Measurements from ENCODE around the gene EMILIN1. TPM values are rescaled to one million over a fixed set of nuclear protein-coding genes. Genes with fewer than 3 reads are reported as not detected.

The EMILIN1 gene
- total RNA-seq, 1 experiment from 2014 or later = 31.0 TPM

GRCh38 chr2:27121906-27122305, 43.5 kb downstream of the EMILIN1 start:
- Histone ChIP-seq H3K27me3 (replicated peaks; ENCODE audit: insufficient read depth, low read depth, low read length, poor library complexity) (peaks cover 11% of the 10 kb centered on the region), H3K9me3 (ENCODE audit: low read depth, low read length, poor library complexity, severe bottlenecking) (no peaks in the 10 kb centered on the region), H3K27ac (ENCODE audit: low read depth, low read length, poor library complexity, severe bottlenecking) (no peak overlapping the region), H3K4me3 (ENCODE audit: low read depth, low read length, poor library complexity, severe bottlenecking) (no peak overlapping the region), H3K36me3 (ENCODE audit: insufficient read depth, low read length, poor library complexity, severe bottlenecking) (no peaks in the 10 kb centered on the region), H3K4me1 (ENCODE audit: insufficient read depth, low read length, poor library complexity, severe bottlenecking) (peaks cover 28% of the 10 kb centered on the region)
- BruUV-seq (replicated peaks) = no TSS peak
- ChIA-PET POLR2A (ENCODE audit: low non-redundant PET) (no interaction called here), CTCF (no interaction called here)
- no peak for DNase-seq (ENCODE audit: low spot score)
- intact Hi-C loops (cut with micrococcal nuclease; ENCODE audit: unreplicated experiment) = no loop called here
- TF ChIP-seq CTCF (conservative IDR thresholded peaks at IDR 0.05; ENCODE audit: low read depth, low read length) (no peak), EZH2 (IDR thresholded peaks at IDR 0.05; ENCODE audit: borderline replicate concordance, low read depth, low read length, poor library complexity, severe bottlenecking) (no peak)

GRCh38 chr2:27122791-27123190, 44.4 kb downstream of the EMILIN1 start:
- intact Hi-C loops (cut with micrococcal nuclease; ENCODE audit: unreplicated experiment) = no loop called here
- peaks cover 11% of the 10 kb centered on the region for H3K27me3 ChIP-seq (replicated peaks; ENCODE audit: insufficient read depth, low read depth, low read length, poor library complexity)
- H3K9me3 ChIP-seq (ENCODE audit: low read depth, low read length, poor library complexity, severe bottlenecking) = no peaks in the 10 kb centered on the region
- peaks cover 28% of the 10 kb centered on the region for H3K4me1 ChIP-seq (ENCODE audit: insufficient read depth, low read length, poor library complexity, severe bottlenecking)
- H3K36me3 ChIP-seq (ENCODE audit: insufficient read depth, low read length, poor library complexity, severe bottlenecking) = no peaks in the 10 kb centered on the region
- BruUV-seq (replicated peaks) = no TSS peak
- H3K4me3 ChIP-seq (ENCODE audit: low read depth, low read length, poor library complexity, severe bottlenecking) = no peak overlapping the region
- no peak for DNase-seq (ENCODE audit: low spot score)
- no peak for TF ChIP-seq EZH2 (IDR thresholded peaks at IDR 0.05; ENCODE audit: borderline replicate concordance, low read depth, low read length, poor library complexity, severe bottlenecking)
- ChIA-PET CTCF (no interaction called here), POLR2A (ENCODE audit: low non-redundant PET) (no interaction called here)
- no peak overlapping the region for H3K27ac ChIP-seq (ENCODE audit: low read depth, low read length, poor library complexity, severe bottlenecking)

- no peak within 1 kb of the TSS for H3K27ac ChIP-seq (ENCODE audit: low read depth, low read length, poor library complexity, severe bottlenecking)
- peaks cover 23% of the 10 kb centered on the region for H3K4me1 ChIP-seq (ENCODE audit: insufficient read depth, low read length, poor library complexity, severe bottlenecking)
- H3K27me3 ChIP-seq (replicated peaks; ENCODE audit: insufficient read depth, low read depth, low read length, poor library complexity) = peaks cover 11% of the 10 kb centered on the region
- BruUV-seq (replicated peaks) = no TSS peak
- H3K36me3 ChIP-seq (ENCODE audit: insufficient read depth, low read length, poor library complexity, severe bottlenecking) = no peaks in the 10 kb centered on the region
- TF ChIP-seq CTCF (conservative IDR thresholded peaks at IDR 0.05; ENCODE audit: low read depth, low read length) = 0 out of 2 replicates have a peak, but pooled peaks have one; percentile 13
- TF ChIP-seq EZH2 (IDR thresholded peaks at IDR 0.05; ENCODE audit: borderline replicate concordance, low read depth, low read length, poor library complexity, severe bottlenecking) = no peak
- ChIA-PET CTCF (no interaction called here), POLR2A (ENCODE audit: low non-redundant PET) (no interaction called here)
- intact Hi-C loops (cut with micrococcal nuclease; ENCODE audit: unreplicated experiment) = no loop called here
- DNase-seq (ENCODE audit: low spot score) = no peak
- no peaks in the 10 kb centered on the region for H3K9me3 ChIP-seq (ENCODE audit: low read depth, low read length, poor library complexity, severe bottlenecking)
- H3K4me3 ChIP-seq (ENCODE audit: low read depth, low read length, poor library complexity, severe bottlenecking) = peak within 1 kb of the TSS; percentile 47
These were observed 45.1 kb downstream of the EMILIN1 start, which contains the start of gene ABHD1 for GRCh38 chr2:27123302-27124150. Gene ABHD1 (plus strand): TSS chr2:27123815. CDS start chr2:27123949, 134 bp downstream.
